Smooth muscle cell (in vitro differentiated cells): ENCODE measurements around the gene PRKCA. TPM values are rescaled to one million over a fixed set of nuclear protein-coding genes. Genes with fewer than 3 reads are reported as not detected.

Source experiments
- DNase-seq: peaks from one replicate; lab custom pipeline; 2025; ENCODE audit not compliant: unreplicated experiment; lab: John Stamatoyannopoulos, UW
- H2AFZ ChIP-seq: fragments of 200-600 bp; sonication (generic); 2 replicates; pipeline ENCODE4 v1.6.0; 2016; ENCODE audit warnings: antibody characterized with exemption, low read depth, mild to moderate bottlenecking
- H3F3A ChIP-seq: fragments of 200-600 bp; sonication (generic); 2 replicates; pipeline ENCODE4 v1.6.0; 2017; ENCODE audit warnings: antibody characterized with exemption, low read depth
- H3K27ac ChIP-seq: fragments of 200-600 bp; sonication (generic); 2 replicates; pipeline ENCODE4 v1.5.1; 2016; ENCODE audit warnings: low read depth, mild to moderate bottlenecking
- H3K27me3 ChIP-seq: fragments of 200-600 bp; sonication (generic); 2 replicates; pipeline ENCODE4 v1.6.1; 2016; ENCODE audit warnings: low read depth, mild to moderate bottlenecking
- H3K36me3 ChIP-seq: fragments of 200-600 bp; sonication (generic); 2 replicates; pipeline ENCODE4 v1.5.1; 2016; ENCODE audit warnings: low read depth
- H3K4me1 ChIP-seq: fragments of 200-600 bp; sonication (generic); 2 replicates; pipeline ENCODE4 v1.5.1; 2016; ENCODE audit warnings: low read depth
- H3K4me2 ChIP-seq: fragments of 200-600 bp; sonication (generic); 2 replicates; pipeline ENCODE4 v1.6.0; 2016; ENCODE audit warnings: mild to moderate bottlenecking
- H3K4me3 ChIP-seq: fragments of 200-600 bp; sonication (generic); 2 replicates; pipeline ENCODE4 v1.5.1; 2016; ENCODE audit warnings: mild to moderate bottlenecking
- H3K79me2 ChIP-seq: fragments of 200-600 bp; sonication (generic); 2 replicates; pipeline ENCODE4 v1.6.0; 2016; ENCODE audit warnings: low read depth, mild to moderate bottlenecking
- H3K9ac ChIP-seq: fragments of 200-600 bp; sonication (generic); 2 replicates; pipeline ENCODE4 v1.6.0; 2016; ENCODE audit warnings: low read depth
- H3K9me3 ChIP-seq: fragments of 200-600 bp; sonication (generic); replicated peaks from 2 replicates; pipeline ENCODE4 v1.5.1; 2016; ENCODE audit warnings: low read depth
- H4K20me1 ChIP-seq: fragments of 200-600 bp; sonication (generic); 2 replicates; pipeline ENCODE4 v1.6.0; 2016; ENCODE audit warnings: low read depth
- CTCF ChIP-seq: fragments of 200-600 bp; sonication (generic); IDR thresholded peaks from 2 replicates; pipeline ENCODE4 v1.5.1; 2017; ENCODE audit warnings: borderline replicate concordance, mild to moderate bottlenecking, antibody characterized with exemption; ENCODE audit not compliant: insufficient read depth, poor library complexity, severe bottlenecking
- WGBS: methylation state at CpG from one replicate; pipeline ENCODE4 v1.1.7; 2016; ENCODE audit warnings: low lambda C conversion rate; 5-methylcytosine and 5-hydroxymethylcytosine counted together
- polyA plus RNA-seq: library from polyadenylated mRNA; unstranded; fragments of >200 nt; fragmentation: Nextera tagmentation; extraction: Ambion mirVana; gene quantifications from 2 replicates; pipeline ENCODE4 v1.2.1, GENCODE V29; 2016
- total RNA-seq: library from RNA; depleted of rRNA; stranded (reverse); fragments of >200 nt; gene quantifications from 2 replicates; pipeline ENCODE4 v1.2.3, GENCODE V29; 2014

Gene PRKCA
- total and polyA plus RNA-seq, 2 experiments from 2014 or later, result 0.78 to 7.1 TPM

- no peak overlapping the region for H3K27ac ChIP-seq
- no peaks in the 10 kb centered on the region for H3K79me2 ChIP-seq
- no peaks in the 10 kb centered on the region for H3F3A ChIP-seq
- H4K20me1 ChIP-seq, result no peaks in the 10 kb centered on the region
- H3K4me2 ChIP-seq, result no peak overlapping the region
- H3K27me3 ChIP-seq, result no peaks in the 10 kb centered on the region
- no peak overlapping the region for H3K4me3 ChIP-seq
- H3K4me1 ChIP-seq, result no peaks in the 10 kb centered on the region
- no peaks in the 10 kb centered on the region for H3K9me3 ChIP-seq
- no peak for TF ChIP-seq CTCF
- no peak for DNase-seq
- WGBS, result 70% methylated on average over 5 of the region's 5 CpGs
- H3K9ac ChIP-seq, result no peak overlapping the region
- no peaks in the 10 kb centered on the region for H3K36me3 ChIP-seq
- H2AFZ ChIP-seq, result no peak overlapping the region
Measured at GRCh38 chr17:66432996-66433551, 130.7 kb downstream of the PRKCA start.

GRCh38 chr17:66435182-66435581, 132.8 kb downstream of the PRKCA start:
- Histone ChIP-seq H3K36me3 (no peaks in the 10 kb centered on the region), H3K4me3 (no peak overlapping the region), H3K79me2 (no peaks in the 10 kb centered on the region), H3K27me3 (no peaks in the 10 kb centered on the region), H4K20me1 (no peaks in the 10 kb centered on the region), H3F3A (no peaks in the 10 kb centered on the region), H3K27ac (no peak overlapping the region), H3K4me1 (no peaks in the 10 kb centered on the region), H3K9me3 (no peaks in the 10 kb centered on the region), H2AFZ (no peak overlapping the region), H3K4me2 (no peak overlapping the region), H3K9ac (no peak overlapping the region)
- no peak for DNase-seq
- no peak for TF ChIP-seq CTCF
- WGBS, result 97% methylated on average over 10 of the region's 10 CpGs

- TF ChIP-seq CTCF, result no peak
- no peaks in the 10 kb centered on the region for H3K27me3 ChIP-seq
Measured at GRCh38 chr17:66436631-66437030, 134.2 kb downstream of the PRKCA start.

GRCh38 chr17:66437476-66438026, 135.1 kb downstream of the PRKCA start:
- Histone ChIP-seq H3K27ac (no peak overlapping the region), H3K27me3 (no peaks in the 10 kb centered on the region), H2AFZ (no peak overlapping the region), H3K4me2 (no peak overlapping the region), H3K9me3 (no peaks in the 10 kb centered on the region), H3K9ac (no peak overlapping the region), H3F3A (no peaks in the 10 kb centered on the region), H3K36me3 (no peaks in the 10 kb centered on the region), H3K79me2 (no peaks in the 10 kb centered on the region), H3K4me1 (no peaks in the 10 kb centered on the region), H3K4me3 (no peak overlapping the region), H4K20me1 (no peaks in the 10 kb centered on the region)
- WGBS, result 86% methylated on average over 3 of the region's 5 CpGs
- TF ChIP-seq CTCF, result no peak
- no peak for DNase-seq

More at GRCh38 chr17:66436631-66437030, 134.2 kb downstream of the PRKCA start:
- Histone ChIP-seq H3F3A (no peaks in the 10 kb centered on the region), H3K36me3 (no peaks in the 10 kb centered on the region), H3K4me1 (no peaks in the 10 kb centered on the region), H2AFZ (no peak overlapping the region), H3K4me3 (no peak overlapping the region), H4K20me1 (no peaks in the 10 kb centered on the region), H3K27ac (no peak overlapping the region), H3K4me2 (no peak overlapping the region), H3K79me2 (no peaks in the 10 kb centered on the region), H3K9me3 (no peaks in the 10 kb centered on the region), H3K9ac (no peak overlapping the region)
- no peak for DNase-seq
- WGBS, result 93% methylated on average over 6 of the region's 6 CpGs
